Heart left ventricle (tissue), 13 donors: ENCODE data around the gene DPPA4.

ENCODE experiments used
- CTCF ChIP-seq, 12 donors: fragments of 200-600 bp; sonication (generic) in 4 of 12; IDR thresholded peaks; one replicate each; pipeline versions ENCODE4 v1.5.0 to v1.8.0; 2018 to 2022; ENCODE audit warnings: antibody characterized with exemption in 12 of 12, mild to moderate bottlenecking in 5 of 12
- POLR2A ChIP-seq, 2 donors: fragments of 450-650 bp; IDR thresholded peaks; one replicate each; pipeline ENCODE4 v1.6.1; 2017; ENCODE audit warnings: antibody characterized with exemption in 2 of 2, mild to moderate bottlenecking in 2 of 2, moderate library complexity in 2 of 2
- donor health status: ischemic (EF 13 %, LVEDD 7.1; RV severe dilation, severe dysfunction).
- donor health status: DM: no; HTN: yes; CAD: no.
- donor health status: DM: no; HTN: no; CAD: no.
- donor health status: ischemic (EF 25% LVEDD 6.9; RV normal size, moderate dysfunction).
- donor health status: ischemic (EF 25% LVEDD 5.7; RV mildly dilated, moderate dysfunction).
- donor health status: ischemic (EF 35%, LVEDD 5.7; RV mildly dilated, moderate dysfunction).
- donor health status: nonischemic (EF 11% LVEDD 7.7; RV severe dilation, severe dysfunction).
- donor health status: DM: yes; HTN: yes; CAD: no.
- donor health status: PGD.
- donor health status: ischemic (EF 29% LVEDD 5.4; RV normal size, mild dysfunction).
- donor health status: nonischemic (EF 23%, LVEDD 6.1; RV moderate dilation, normal function).

GRCh38 chr3:109297496-109297895 is 39.9 kb downstream of the DPPA4 start:
- TF ChIP-seq CTCF (IDR thresholded peaks at IDR 0.05): no peak
- TF ChIP-seq POLR2A (IDR thresholded peaks at IDR 0.05): no peak
